GM15510 (cell line): Measurements from ENCODE around the gene AMOTL1.

Experiments used
- POLR2A ChIP-seq: IDR thresholded peaks from 3 replicates; pipeline ENCODE4 v1.6.1; 2011; ENCODE audit warnings: borderline replicate concordance; ENCODE audit not compliant: insufficient read length; ENCODE audit errors: extremely low read depth

The AMOTL1 gene

GRCh38 chr11:94751786-94752185, 16.4 kb upstream of the AMOTL1 start:
- TF ChIP-seq POLR2A, result no peak

- no peak for TF ChIP-seq POLR2A
These were observed 14.5 kb upstream of the AMOTL1 start for GRCh38 chr11:94753630-94754029.

DNA sequence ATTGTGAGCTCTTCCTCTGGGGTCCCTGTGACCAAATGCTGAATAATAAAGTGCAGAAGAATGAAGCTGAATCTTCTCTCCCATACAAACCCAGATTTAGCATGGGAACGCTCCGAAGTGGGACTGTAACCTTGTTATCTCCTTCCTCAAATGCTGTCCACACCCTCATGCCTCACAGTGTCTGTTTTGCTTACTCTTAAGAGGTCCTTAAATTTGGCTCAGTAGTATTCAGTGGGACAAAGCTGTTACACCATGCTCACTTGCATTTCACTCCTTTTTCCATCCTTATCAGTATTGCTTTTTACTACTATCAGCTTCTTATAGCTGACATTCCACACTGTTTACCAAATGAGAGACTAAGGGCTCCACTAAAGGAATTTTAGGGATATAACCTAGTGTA, 13.8 kb upstream of the AMOTL1 start:
- no peak for TF ChIP-seq POLR2A

DNA sequence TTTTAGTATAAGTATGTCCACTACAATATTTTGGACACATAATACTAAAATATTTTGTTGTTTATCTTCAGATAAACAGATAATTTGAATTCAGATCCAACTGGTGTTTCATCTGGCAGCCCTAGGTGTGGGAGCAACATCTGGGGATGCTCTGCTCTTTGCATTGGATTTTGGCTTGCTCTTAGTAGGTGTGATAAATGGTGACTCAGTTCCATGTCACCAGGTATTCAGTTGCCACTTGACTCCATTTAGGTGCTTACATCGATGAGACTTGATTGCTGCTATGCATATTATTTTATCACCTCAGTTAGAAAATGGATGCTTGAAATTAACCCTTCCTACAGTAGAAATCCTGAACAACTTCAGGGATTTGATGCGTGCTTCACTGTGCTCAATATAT, 13.3 kb upstream of the AMOTL1 start:
- TF ChIP-seq POLR2A, result no peak

DNA sequence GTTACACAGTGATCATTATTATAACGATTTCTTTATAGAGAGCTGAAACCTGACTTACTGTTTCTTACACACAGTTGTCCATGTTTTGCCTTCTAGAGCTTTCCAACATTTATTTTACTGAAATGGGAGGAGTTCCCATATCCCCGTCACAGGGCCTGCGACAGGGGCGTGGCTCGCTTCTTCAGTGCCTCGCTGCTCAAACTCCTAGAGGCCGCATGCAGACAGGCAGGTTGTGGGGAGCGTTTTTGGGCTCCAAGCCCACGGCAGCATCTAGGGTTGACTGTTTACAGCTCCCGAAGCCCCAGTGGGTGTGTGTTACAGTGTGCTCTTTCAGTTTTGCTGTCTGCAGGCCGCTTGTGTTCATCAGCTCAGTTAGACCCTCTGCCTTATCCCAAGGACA, 12.7 kb upstream of the AMOTL1 start:
- no peak for TF ChIP-seq POLR2A

- no peak for TF ChIP-seq POLR2A
These were observed 11.0 kb upstream of the AMOTL1 start for GRCh38 chr11:94757037-94757735.

DNA sequence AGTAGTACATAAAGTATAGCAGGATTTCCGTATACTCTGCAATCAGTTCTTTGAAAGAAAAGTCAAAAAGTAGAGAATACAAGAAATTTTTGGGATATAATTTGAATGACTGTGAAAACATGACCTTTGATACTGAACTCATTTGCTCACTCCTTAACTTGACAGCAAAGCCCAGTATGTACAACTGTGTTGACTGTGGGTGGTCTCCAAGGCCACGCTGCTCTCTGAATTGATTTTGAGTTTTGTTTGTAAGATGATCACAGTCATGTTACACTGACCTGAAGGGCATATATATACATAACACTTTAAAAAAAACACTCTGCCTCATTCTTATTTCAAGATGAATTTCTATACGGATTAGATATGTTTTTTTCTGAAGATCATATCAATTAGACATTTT, 9.5 kb upstream of the AMOTL1 start:
- TF ChIP-seq POLR2A, result no peak

DNA sequence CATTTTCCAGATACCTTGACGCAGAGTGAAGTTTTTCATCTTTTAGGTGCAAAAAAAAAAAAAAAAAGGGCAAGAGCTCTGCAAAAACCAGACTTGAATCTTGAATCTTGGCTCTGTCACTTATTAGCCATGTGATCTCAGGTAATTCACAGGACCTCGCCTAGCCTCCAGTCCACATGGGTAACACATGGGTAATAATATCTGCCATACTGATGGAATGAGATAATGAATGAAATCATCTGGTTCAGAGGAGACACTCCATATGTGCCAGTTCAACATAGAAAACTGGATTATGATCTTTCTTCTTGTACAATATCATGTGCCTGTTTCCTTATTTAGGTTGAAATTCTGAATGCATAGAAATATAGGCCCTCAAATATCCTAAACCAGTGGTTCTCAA, 8.6 kb upstream of the AMOTL1 start:
- no peak for TF ChIP-seq POLR2A

DNA sequence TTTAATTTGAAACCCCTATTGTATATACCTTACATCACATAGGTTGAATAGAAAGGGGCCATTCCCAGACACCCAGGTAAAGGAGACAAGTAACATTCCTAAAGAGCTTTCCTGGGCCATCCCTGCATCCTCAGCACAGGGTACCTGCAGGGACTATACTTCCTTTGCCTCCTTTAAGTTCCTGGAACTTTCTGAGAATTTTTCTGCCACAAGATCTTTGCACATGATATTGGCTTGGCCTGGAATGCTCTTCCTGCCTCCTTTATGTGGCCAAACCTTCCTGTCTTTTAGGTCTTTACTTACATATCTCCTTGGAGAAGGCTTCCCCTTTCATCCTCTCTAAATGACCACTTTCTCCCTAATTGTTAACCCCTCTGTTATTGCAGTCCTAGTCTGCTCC, 7.9 kb upstream of the AMOTL1 start:
- TF ChIP-seq POLR2A, result no peak

GRCh38 chr11:94762208-94762607, 5.9 kb upstream of the AMOTL1 start:
- no peak for TF ChIP-seq POLR2A

GRCh38 chr11:94762995-94763394, 5.2 kb upstream of the AMOTL1 start:
- no peak for TF ChIP-seq POLR2A

DNA sequence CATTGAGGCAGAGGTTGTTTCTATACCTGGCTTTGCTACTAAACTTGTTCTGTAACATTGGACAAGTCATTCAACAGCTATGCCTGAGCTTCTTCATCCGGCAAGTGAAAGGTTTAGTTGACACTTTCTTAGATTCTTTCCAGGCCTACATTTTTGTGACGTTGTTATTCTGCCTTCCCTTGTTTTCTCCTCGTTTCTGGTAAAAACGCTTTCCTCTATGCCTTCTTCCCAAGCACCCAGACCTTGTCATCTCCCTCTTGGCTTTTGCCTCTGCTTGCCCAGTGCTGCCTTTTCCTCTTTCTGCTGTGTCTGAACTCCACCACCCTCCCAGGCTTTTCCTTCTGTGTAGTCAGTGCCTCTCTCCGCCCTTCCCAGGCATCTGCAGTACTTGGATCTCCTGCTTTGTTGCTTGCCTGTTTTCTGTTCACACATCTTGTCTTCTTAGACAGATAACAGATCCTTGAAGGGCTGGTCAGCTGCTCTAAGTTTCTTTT, 1.4 kb upstream of the AMOTL1 start:
- TF ChIP-seq POLR2A, result no peak

- TF ChIP-seq POLR2A, result no peak
These were observed 865 bp upstream of the AMOTL1 start for GRCh38 chr11:94767291-94767690.

GRCh38 chr11:94768602-94769541, 716 bp downstream of the AMOTL1 start:
- TF ChIP-seq POLR2A, result no peak

DNA sequence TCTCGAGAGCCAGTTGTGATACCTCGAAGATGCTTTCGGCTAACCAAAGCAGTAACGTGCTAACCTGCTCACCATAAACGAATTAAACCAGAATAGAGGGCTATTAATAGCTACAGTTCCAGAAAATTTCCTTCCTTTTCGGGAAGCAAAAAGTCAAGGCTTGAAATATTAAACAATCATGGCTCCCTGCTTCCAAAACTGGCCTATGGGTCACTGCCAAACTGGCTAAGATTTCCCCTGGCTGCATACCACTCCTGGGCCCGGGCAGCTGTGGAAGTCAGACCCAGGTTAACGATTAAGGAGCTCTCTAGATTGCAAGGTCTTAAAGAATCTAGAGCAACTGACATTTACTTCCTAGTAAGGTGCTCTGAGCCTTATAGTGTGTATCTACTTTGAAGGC, 1.7 kb downstream of the AMOTL1 start:
- TF ChIP-seq POLR2A, result no peak
